ENCODE results near the gene SH3RF3. TPM values are rescaled to one million over a fixed set of nuclear protein-coding genes. Genes with fewer than 3 reads are reported as not detected.

The SH3RF3 gene
- total and polyA plus RNA-seq, 10 of the 15 experiments (the other 5 are each of a cell fraction or from before 2014, with no cell fraction given): 0.08 to 8.8 (median 2.3) TPM

DNA sequence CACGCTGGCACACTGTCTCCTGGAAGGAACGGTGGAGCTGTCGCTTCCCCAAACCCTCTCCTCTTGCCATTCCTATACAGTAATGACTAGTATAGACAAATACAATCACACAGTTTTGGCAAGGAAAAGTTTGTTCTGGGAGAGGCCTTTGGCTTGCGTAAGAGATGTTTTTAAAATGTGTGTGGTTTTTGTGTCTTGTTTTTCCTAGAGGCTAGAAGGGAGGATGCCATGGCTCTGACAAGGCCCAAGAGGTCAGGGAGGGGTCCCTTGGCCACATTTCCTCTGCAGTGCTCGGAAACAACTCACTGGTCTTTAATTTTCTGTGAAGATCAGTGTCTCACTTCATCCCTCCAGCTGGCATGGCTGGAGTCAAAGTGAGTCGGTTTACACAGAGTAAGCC is 195.9 kb downstream of the SH3RF3 start:
- POLR2A ChIA-PET: no interaction called here
- Histone ChIP-seq H3K36me3 (ENCODE audit: control insufficient read depth in 2 of 2, insufficient read depth in 2 of 2, low read length in 1 of 2) (no peaks in the 10 kb centered on the region), H3K9me3 (replicated peaks; ENCODE audit: control insufficient read depth, insufficient read depth, low read length) (no peaks in the 10 kb centered on the region), H3K79me2 (ENCODE audit: control insufficient read depth, insufficient read depth, low read length) (no peaks in the 10 kb centered on the region), H3K4me1 (ENCODE audit: control insufficient read depth, insufficient read depth, low read length) (no peaks in the 10 kb centered on the region), H3K4me3 (no peak overlapping the region), H4K20me1 (ENCODE audit: control insufficient read depth, insufficient read depth) (no peaks in the 10 kb centered on the region), H3K9ac (ENCODE audit: control insufficient read depth, insufficient read depth, low read length) (no peak overlapping the region), H3K4me2 (ENCODE audit: control insufficient read depth, insufficient read depth) (no peak overlapping the region), H3K27me3 (replicated peaks in 1 of 2; ENCODE audit: control insufficient read depth in 2 of 2, insufficient read depth in 2 of 2, low read length in 1 of 2) (no peaks in the 10 kb centered on the region), H3K27ac (ENCODE audit: control insufficient read depth, insufficient read depth) (no peak overlapping the region), H2AFZ (ENCODE audit: control insufficient read depth, low read depth, low read length) (no peak overlapping the region)
- in situ Hi-C loops (cut with MboI): no loop called here
- FAIRE-seq (no peak), ATAC-seq (no peak), DNase-seq (ENCODE audit: low read depth, low spot score) (no peak)
- no TSS peak for BruUV-seq (replicated peaks)
- intact Hi-C loops (cut with micrococcal nuclease; ENCODE audit: unreplicated experiment): no loop called here
- RAD21 ChIA-PET (ENCODE audit: unreplicated experiment): no interaction called here
- SMC1A ChIA-PET (ENCODE audit: uncharacterized antibody, unreplicated experiment): no interaction called here
- 57% methylated on average over 6 of the region's 6 CpGs for WGBS (ENCODE audit: insufficient coverage, insufficient replicate concordance, low lambda C conversion rate, missing lambda C conversion rate)
- CTCF ChIA-PET: no interaction called here
- TF ChIP-seq IKZF1 (conservative IDR thresholded peaks at IDR 0.05) (no peak), MTA3 (IDR thresholded peaks at IDR 0.05; ENCODE audit: borderline replicate concordance, low read length) (no peak), CHD1 (IDR thresholded peaks at IDR 0.05; ENCODE audit: low read depth, low read length) (no peak), CEBPB (IDR thresholded peaks at IDR 0.05; ENCODE audit: borderline replicate concordance in 1 of 2, low read depth in 2 of 2, low read length in 2 of 2) (no peak), IKZF2 (IDR thresholded peaks at IDR 0.05) (no peak), TAF1 (IDR thresholded peaks at IDR 0.05; ENCODE audit: borderline replicate concordance, low read depth, low read length) (no peak), MYC (IDR thresholded peaks at IDR 0.05; ENCODE audit: insufficient read depth, insufficient read length, insufficient replicate concordance, low read length, severe bottlenecking) (no peak), ATF7 (IDR thresholded peaks at IDR 0.05; ENCODE audit: low read depth) (no peak), SRF (IDR thresholded peaks at IDR 0.05; ENCODE audit: low read depth in 2 of 2, low read length in 2 of 2) (no peak), SIX5 (IDR thresholded peaks at IDR 0.05; ENCODE audit: low read depth, low read length, severe bottlenecking) (no peak)
- TF ChIP-seq, protein P1, sequence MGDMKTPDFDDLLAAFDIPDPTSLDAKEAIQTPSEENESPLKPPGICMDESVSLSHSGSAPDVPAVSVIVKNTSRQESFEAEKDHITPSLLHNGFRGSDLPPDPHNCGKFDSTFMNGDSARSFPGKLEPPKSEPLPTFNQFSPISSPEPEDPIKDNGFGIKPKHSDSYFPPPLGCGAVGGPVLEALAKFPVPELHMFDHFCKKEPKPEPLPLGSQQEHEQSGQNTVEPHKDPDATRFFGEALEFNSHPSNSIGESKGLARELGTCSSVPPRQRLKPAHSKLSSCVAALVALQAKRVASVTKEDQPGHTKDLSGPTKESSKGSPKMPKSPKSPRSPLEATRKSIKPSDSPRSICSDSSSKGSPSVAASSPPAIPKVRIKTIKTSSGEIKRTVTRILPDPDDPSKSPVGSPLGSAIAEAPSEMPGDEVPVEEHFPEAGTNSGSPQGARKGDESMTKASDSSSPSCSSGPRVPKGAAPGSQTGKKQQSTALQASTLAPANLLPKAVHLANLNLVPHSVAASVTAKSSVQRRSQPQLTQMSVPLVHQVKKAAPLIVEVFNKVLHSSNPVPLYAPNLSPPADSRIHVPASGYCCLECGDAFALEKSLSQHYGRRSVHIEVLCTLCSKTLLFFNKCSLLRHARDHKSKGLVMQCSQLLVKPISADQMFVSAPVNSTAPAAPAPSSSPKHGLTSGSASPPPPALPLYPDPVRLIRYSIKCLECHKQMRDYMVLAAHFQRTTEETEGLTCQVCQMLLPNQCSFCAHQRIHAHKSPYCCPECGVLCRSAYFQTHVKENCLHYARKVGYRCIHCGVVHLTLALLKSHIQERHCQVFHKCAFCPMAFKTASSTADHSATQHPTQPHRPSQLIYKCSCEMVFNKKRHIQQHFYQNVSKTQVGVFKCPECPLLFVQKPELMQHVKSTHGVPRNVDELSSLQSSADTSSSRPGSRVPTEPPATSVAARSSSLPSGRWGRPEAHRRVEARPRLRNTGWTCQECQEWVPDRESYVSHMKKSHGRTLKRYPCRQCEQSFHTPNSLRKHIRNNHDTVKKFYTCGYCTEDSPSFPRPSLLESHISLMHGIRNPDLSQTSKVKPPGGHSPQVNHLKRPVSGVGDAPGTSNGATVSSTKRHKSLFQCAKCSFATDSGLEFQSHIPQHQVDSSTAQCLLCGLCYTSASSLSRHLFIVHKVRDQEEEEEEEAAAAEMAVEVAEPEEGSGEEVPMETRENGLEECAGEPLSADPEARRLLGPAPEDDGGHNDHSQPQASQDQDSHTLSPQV (IDR thresholded peaks at IDR 0.05): no peak
- TF ChIP-seq, protein P2, sequence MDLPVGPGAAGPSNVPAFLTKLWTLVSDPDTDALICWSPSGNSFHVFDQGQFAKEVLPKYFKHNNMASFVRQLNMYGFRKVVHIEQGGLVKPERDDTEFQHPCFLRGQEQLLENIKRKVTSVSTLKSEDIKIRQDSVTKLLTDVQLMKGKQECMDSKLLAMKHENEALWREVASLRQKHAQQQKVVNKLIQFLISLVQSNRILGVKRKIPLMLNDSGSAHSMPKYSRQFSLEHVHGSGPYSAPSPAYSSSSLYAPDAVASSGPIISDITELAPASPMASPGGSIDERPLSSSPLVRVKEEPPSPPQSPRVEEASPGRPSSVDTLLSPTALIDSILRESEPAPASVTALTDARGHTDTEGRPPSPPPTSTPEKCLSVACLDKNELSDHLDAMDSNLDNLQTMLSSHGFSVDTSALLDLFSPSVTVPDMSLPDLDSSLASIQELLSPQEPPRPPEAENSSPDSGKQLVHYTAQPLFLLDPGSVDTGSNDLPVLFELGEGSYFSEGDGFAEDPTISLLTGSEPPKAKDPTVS (IDR thresholded peaks at IDR 0.05; ENCODE audit: low read depth, low read length): no peak
- TF ChIP-seq, protein P3, sequence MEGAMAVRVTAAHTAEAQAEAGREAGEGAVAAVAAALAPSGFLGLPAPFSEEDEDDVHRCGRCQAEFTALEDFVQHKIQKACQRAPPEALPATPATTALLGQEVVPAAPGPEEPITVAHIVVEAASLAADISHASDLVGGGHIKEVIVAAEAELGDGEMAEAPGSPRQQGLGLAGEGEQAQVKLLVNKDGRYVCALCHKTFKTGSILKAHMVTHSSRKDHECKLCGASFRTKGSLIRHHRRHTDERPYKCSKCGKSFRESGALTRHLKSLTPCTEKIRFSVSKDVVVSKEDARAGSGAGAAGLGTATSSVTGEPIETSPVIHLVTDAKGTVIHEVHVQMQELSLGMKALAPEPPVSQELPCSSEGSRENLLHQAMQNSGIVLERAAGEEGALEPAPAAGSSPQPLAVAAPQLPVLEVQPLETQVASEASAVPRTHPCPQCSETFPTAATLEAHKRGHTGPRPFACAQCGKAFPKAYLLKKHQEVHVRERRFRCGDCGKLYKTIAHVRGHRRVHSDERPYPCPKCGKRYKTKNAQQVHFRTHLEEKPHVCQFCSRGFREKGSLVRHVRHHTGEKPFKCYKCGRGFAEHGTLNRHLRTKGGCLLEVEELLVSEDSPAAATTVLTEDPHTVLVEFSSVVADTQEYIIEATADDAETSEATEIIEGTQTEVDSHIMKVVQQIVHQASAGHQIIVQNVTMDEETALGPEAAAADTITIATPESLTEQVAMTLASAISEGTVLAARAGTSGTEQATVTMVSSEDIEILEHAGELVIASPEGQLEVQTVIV (IDR thresholded peaks at IDR 0.05; ENCODE audit: borderline replicate concordance, partially characterized antibody): no peak

Measured in GM12878 (cell line).